Activated CD4-positive, alpha-beta T cell treated with anti-CD3 and anti-CD28 coated beads, Interleukin-2, amount 10 ng/mL, durations not matched to agents 7 days and 5 days (primary cell): ENCODE measurements around the gene RCOR1. TPM values are rescaled to one million over a fixed set of nuclear protein-coding genes. Genes with fewer than 3 reads are reported as not detected.

Experiments used
- CTCF ChIA-PET: fragments of 350-600 bp; sonication (Branson Sonifier 250); formaldehyde crosslinking; loops from one replicate; lab custom pipeline; 2021; ENCODE audit warnings: antibody characterized with exemption; lab: Charles Lee
- POLR2A ChIA-PET: fragments of 350-600 bp; sonication (Branson Sonifier 250); formaldehyde crosslinking; loops from one replicate; lab custom pipeline; 2021; ENCODE audit warnings: antibody characterized with exemption; lab: Charles Lee
- DNase-seq: peaks from one replicate; pipeline ENCODE4 v3.0.0-alpha.2; 2020
- H3K27ac Mint-ChIP-seq: one replicate; pipeline ENCODE4 v1.8.0; 2021; ENCODE audit warnings: mild to moderate bottlenecking, moderate library complexity, mixed read lengths
- H3K27me3 Mint-ChIP-seq: one replicate; pipeline ENCODE4 v1.8.0; 2021; ENCODE audit warnings: mixed read lengths
- H3K36me3 Mint-ChIP-seq: one replicate; pipeline ENCODE4 v1.8.0; 2021; ENCODE audit warnings: low read depth, mixed read lengths
- H3K4me1 Mint-ChIP-seq: one replicate; pipeline ENCODE4 v1.8.0; 2021; ENCODE audit warnings: mixed read lengths
- H3K4me3 Mint-ChIP-seq: one replicate; pipeline ENCODE4 v1.8.0; 2021; ENCODE audit warnings: mild to moderate bottlenecking, moderate library complexity, mixed read lengths
- H3K9me3 Mint-ChIP-seq: one replicate; pipeline ENCODE4 v1.8.0; 2021; ENCODE audit warnings: mixed read lengths
- total RNA-seq, 2 experiments: library from RNA; stranded (reverse); gene quantifications; one replicate each; pipeline ENCODE4 v1.2.3, GENCODE V29; 2021

Gene RCOR1
- total RNA-seq, 2 experiments from 2014 or later, result 21.7 to 23.7 TPM

DNA sequence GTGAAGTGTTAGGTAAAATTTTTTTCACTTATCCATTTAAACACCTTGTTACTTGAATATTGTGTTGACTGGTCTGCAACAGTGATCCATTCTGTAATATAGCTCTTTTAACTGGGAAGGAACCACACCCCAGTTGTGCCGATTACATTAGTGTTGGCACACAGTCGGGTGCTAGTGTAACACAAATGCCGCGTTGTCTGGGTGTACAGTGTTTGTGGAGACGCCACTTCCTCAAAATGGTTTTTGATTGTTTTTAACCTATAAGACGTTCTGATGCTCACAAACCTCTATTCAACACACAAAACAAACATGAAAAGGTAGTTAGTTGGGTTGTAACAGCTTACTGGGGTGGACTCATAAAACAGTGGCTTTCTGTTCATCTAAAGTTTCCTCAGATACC lies 136.8 kb downstream of the RCOR1 start:
- no peaks in the 10 kb centered on the region for H3K27me3 Mint-ChIP-seq
- H3K4me3 Mint-ChIP-seq, result no peak overlapping the region
- CTCF ChIA-PET, result interaction anchor here (1.0 to 1.2 kb wide), 2 partner anchors 8 to 10 kb away, joined by 3 read pairs; no protein-coding TSS in a partner anchor
- peaks cover 23% of the 10 kb centered on the region for H3K36me3 Mint-ChIP-seq
- no peak overlapping the region for H3K27ac Mint-ChIP-seq
- no peaks in the 10 kb centered on the region for H3K9me3 Mint-ChIP-seq
- no peaks in the 10 kb centered on the region for H3K4me1 Mint-ChIP-seq
- DNase-seq, result no peak
- POLR2A ChIA-PET, result no interaction called here

DNA sequence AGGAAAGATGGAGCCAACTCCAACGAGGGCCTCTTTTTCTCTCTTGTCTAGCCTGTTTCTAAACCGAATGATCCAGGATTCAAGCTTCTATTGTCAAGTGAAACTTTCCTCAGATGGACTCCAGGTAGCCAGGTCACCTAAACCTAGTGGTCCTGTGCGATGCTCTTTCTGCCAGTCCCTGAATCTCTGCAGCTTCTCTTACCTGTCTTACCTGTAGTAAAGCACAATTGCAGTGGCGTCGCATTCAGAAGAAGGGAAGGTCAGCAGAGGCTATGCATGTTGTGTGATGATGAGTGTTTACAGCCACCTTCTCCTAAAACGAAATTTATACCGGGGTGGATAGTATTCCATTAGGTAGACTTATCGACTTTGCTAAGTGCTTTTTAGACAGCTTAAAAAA lies 137.4 kb downstream of the RCOR1 start:
- ChIA-PET POLR2A (no interaction called here), CTCF (interaction anchor here (1.2 kb wide), 1 partner anchor 9 kb away, joined by 3 read pairs; no protein-coding TSS in a partner anchor)
- no peaks in the 10 kb centered on the region for H3K27me3 Mint-ChIP-seq
- H3K27ac Mint-ChIP-seq, result no peak overlapping the region
- no peaks in the 10 kb centered on the region for H3K4me1 Mint-ChIP-seq
- H3K36me3 Mint-ChIP-seq, result peaks cover 19% of the 10 kb centered on the region
- no peak for DNase-seq
- no peaks in the 10 kb centered on the region for H3K9me3 Mint-ChIP-seq
- no peak overlapping the region for H3K4me3 Mint-ChIP-seq

DNA sequence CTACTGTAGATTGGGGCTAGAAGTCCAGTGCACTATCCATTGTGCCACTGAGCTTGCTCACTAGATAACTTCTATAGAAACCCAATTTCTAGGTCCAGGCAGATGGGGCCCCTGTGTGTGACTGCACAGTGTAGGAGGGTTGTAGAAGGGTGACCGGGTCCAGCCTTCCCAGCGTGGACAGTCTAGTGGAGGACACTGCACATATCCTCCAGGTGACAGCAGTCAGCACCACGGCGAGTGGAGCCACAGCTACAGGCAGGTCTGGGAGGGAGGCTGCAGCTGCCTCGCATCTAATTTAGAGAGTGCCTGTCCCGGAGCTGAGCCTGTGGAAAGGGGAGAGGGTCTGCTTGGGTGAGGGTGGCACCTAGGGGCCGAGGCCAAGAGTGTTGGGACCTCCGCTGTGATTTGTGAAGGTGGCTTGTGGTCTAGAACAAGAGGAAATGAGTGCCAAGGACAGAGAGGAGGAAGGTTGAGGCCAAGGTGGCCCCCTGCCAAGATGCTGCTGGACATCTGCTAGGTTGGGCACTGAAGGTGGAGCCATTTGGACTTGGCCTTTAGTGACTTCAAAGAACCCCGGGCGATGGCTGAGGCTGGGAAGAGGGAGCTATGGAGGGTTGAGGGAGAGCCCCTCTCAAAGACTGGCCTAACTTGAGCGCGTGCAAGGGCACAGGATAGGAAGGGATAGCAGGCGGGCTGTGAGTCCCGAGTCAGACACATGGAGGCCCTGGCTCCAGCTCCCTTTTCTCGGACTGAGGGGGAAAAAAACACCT lies 138.8 kb downstream of the RCOR1 start:
- H3K27ac Mint-ChIP-seq, result no peak overlapping the region
- no peaks in the 10 kb centered on the region for H3K4me1 Mint-ChIP-seq
- POLR2A ChIA-PET, result no interaction called here
- CTCF ChIA-PET, result interaction anchor here (0.9 to 1.6 kb wide), 2 partner anchors 10 to 204 kb away, joined by 3 to 8 read pairs; no protein-coding TSS in a partner anchor
- no peak overlapping the region for H3K4me3 Mint-ChIP-seq
- DNase-seq, result no peak
- H3K36me3 Mint-ChIP-seq, result peaks cover 13% of the 10 kb centered on the region
- H3K9me3 Mint-ChIP-seq, result no peaks in the 10 kb centered on the region
- H3K27me3 Mint-ChIP-seq, result no peaks in the 10 kb centered on the region

DNA sequence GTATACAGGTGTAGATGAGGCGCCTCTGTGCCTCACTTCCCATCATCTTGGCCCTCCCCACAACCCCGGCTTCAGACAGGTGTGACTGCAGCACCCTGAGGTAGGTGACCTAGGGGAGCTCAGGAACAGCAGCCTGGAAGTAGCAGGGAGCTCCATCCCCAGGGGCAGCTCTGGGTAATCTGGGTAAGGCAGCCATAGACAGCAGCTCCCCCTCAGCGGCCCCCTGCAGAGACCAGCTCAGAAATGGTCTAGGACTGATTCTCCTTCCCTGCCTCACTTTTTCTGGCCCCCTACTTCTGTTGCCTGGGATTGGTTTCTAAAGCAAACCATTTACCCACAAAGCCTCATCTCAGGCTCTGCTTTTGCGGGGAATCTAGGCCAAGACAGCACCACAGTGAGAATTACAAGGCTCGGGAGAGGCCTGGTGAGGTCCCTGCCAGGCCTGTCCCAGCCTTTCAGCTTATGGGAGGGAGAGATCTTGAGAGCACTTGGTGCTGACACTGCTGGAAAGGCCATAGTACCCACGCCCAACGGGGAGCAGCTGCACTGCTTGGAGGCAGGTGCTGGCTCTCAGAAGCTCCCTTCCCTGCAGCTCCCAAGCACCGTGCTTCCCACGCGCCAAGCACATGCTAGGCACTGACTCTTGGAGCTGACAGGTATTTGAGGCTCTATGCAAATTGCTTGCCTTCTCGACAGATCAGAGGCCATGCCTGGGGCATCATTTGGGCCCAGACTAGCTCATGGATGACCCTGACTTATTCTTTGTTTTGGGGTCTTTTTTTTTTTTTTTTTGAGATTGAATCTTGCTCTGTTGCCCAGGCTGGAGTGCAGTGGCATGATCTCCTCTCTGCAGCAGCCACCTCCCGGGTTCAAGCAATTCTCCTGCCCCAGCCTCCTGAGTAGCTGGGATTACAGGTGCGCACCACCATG lies 139.7 kb downstream of the RCOR1 start:
- POLR2A ChIA-PET, result no interaction called here
- no peak overlapping the region for H3K27ac Mint-ChIP-seq
- CTCF ChIA-PET, result interaction anchor here (0.9 to 1.6 kb wide), 2 partner anchors 10 to 203 kb away, joined by 3 to 8 read pairs; no protein-coding TSS in a partner anchor
- H3K9me3 Mint-ChIP-seq, result no peaks in the 10 kb centered on the region
- H3K36me3 Mint-ChIP-seq, result peaks cover 6% of the 10 kb centered on the region
- no peaks in the 10 kb centered on the region for H3K4me1 Mint-ChIP-seq
- H3K4me3 Mint-ChIP-seq, result no peak overlapping the region
- H3K27me3 Mint-ChIP-seq, result no peaks in the 10 kb centered on the region
- no peak for DNase-seq

DNA sequence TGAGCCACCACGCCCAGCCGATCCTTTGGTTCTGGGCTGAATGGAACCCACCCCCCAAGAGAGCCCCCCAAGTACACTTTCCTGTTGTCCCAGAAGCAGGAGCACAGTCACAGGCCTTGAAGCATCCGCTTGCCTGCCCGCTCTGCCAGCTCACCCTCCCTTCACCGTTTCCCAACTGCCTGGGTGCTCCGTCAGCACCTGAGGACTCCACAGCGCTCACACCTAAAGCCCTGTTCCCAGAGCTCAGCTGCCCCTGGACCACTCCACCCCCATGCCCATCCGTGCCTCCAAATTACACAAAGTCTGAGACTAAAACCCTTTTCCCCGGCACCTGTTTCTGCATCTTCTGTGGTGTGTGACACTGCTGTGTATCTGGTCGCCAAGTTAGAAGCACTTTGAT lies 140.5 kb downstream of the RCOR1 start:
- Mint-ChIP-seq H3K36me3 (peaks cover 2% of the 10 kb centered on the region), H3K27ac (no peak overlapping the region), H3K9me3 (no peaks in the 10 kb centered on the region), H3K27me3 (no peaks in the 10 kb centered on the region), H3K4me3 (no peak overlapping the region), H3K4me1 (no peaks in the 10 kb centered on the region)
- DNase-seq, result no peak
- CTCF ChIA-PET, result interaction anchor here (1.6 kb wide), 1 partner anchor 11 kb away, joined by 8 read pairs; no protein-coding TSS in a partner anchor
- POLR2A ChIA-PET, result no interaction called here

DNA sequence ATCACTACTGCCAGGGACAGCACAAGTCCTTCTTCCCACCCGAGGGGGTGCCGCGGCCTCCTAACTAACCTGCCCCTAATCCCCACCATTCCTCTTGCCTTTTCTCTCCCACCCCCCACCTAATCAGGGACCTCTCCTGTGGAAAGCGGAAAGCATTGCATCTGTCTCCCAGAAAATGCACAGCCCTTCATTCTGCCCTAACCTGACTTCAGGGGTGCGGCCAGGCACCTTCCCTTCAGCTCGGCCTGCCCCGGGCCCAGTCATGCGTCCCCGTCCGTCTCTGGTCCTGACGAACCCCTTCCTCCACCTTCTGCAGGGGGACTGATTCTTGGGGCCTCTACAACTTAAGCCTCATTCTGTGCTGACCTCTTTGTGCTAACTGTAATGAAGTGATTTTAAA lies 140.9 kb downstream of the RCOR1 start:
- DNase-seq, result no peak
- H3K9me3 Mint-ChIP-seq, result no peaks in the 10 kb centered on the region
- CTCF ChIA-PET, result no interaction called here
- no peaks in the 10 kb centered on the region for H3K27me3 Mint-ChIP-seq
- no peaks in the 10 kb centered on the region for H3K36me3 Mint-ChIP-seq
- H3K4me3 Mint-ChIP-seq, result no peak overlapping the region
- H3K27ac Mint-ChIP-seq, result no peak overlapping the region
- POLR2A ChIA-PET, result no interaction called here
- H3K4me1 Mint-ChIP-seq, result no peaks in the 10 kb centered on the region

DNA sequence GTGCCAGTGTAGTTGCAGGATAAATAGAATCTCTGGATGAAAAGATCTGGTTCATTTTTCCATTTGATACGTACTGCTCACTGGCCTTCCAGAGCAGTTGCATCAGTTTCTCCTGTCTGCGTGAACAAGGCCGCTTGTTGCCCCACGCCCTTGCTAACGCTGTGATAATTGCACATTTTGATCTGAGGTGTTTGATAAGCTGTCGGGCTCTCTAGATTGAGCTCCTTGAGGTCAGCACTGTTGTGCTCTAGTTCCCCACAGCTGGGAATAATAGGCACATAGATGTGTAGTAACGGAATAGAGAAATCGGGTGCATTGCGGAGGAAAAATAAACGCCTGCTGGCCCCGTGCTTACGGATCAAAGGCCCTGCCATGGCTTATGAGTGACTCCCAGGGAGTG lies 142.0 kb downstream of the RCOR1 start:
- no peaks in the 10 kb centered on the region for H3K9me3 Mint-ChIP-seq
- H3K36me3 Mint-ChIP-seq, result no peaks in the 10 kb centered on the region
- POLR2A ChIA-PET, result no interaction called here
- H3K4me3 Mint-ChIP-seq, result no peak overlapping the region
- no peaks in the 10 kb centered on the region for H3K27me3 Mint-ChIP-seq
- no peaks in the 10 kb centered on the region for H3K4me1 Mint-ChIP-seq
- no peak overlapping the region for H3K27ac Mint-ChIP-seq
- no peak for DNase-seq
- CTCF ChIA-PET, result interaction anchor here (0.6 kb wide), 1 partner anchor 647 kb away, joined by 3 read pairs; no protein-coding TSS in a partner anchor

DNA sequence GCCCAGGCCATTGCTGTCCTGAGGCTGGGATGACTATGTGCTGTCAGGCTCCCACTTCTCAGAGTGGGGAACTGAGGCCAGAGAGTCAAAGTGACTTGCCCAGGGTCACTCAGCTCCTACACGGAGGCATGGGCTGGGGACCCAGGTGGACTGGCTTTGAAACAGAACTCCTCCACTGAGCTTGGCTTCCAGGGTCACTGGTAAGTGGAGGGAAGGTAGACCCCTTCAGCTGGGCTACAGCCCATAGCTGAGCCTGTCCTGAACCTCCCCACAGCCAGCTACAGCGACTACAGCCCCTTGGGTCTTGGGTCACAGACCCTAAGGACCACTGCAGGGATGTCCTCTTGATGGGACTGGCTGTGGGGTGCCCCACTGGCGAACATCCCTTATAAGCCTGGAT lies 144.5 kb downstream of the RCOR1 start:
- CTCF ChIA-PET, result no interaction called here
- Mint-ChIP-seq H3K4me3 (no peak overlapping the region), H3K27me3 (no peaks in the 10 kb centered on the region), H3K27ac (no peak overlapping the region), H3K9me3 (peaks cover 2% of the 10 kb centered on the region), H3K36me3 (no peaks in the 10 kb centered on the region), H3K4me1 (no peaks in the 10 kb centered on the region)
- POLR2A ChIA-PET, result no interaction called here
- DNase-seq, result no peak

DNA sequence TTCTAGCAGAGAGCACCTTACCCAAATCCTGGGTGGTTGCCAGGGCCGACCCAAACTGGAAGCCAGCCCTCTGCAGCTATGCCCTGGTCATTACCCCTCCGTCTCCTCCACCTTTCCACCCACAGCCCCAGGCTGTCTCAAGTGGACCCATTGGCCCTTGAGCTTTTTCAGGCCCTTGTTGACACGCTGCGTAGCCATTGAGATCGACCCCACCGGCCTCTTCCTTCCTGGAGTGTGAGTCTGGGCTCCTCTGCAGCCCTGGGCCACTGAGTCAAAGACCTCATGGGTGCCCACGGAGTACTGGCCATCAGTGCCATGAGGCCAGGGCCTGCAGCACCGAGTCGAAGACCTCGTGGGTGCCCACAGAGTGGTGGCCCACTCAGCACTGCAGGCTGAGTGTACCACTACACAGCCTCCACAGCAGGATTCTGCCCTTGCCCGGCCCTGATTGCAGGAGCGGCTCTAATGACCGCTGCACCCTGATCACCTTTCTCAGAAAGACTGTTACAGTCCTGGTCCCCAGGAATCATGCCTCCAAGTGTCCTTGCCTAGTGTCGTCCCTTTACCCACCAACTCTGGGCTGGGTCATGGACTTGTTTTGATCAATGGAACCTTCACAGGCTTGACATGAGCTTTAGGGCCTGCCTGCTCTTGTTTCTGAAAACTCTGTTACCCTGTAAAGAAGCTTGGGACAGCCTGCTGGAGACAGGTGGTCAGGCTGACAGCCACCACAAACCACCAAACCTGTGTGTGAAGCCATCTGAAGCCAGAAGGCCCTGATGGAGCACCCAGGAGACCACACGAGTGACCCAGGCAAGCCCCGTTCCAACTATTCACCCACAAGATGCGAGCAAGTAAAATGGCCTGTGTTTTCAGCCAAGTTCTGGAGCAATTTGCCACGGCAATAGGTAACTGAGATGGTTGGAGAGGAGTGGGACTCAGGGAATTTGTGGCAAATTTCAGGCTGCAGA lies 145.2 kb downstream of the RCOR1 start:
- Mint-ChIP-seq H3K36me3 (no peaks in the 10 kb centered on the region), H3K27me3 (no peaks in the 10 kb centered on the region), H3K4me1 (no peaks in the 10 kb centered on the region), H3K27ac (no peak overlapping the region), H3K9me3 (peaks cover 3% of the 10 kb centered on the region), H3K4me3 (no peak overlapping the region)
- ChIA-PET CTCF (no interaction called here), POLR2A (no interaction called here)
- no peak for DNase-seq

DNA sequence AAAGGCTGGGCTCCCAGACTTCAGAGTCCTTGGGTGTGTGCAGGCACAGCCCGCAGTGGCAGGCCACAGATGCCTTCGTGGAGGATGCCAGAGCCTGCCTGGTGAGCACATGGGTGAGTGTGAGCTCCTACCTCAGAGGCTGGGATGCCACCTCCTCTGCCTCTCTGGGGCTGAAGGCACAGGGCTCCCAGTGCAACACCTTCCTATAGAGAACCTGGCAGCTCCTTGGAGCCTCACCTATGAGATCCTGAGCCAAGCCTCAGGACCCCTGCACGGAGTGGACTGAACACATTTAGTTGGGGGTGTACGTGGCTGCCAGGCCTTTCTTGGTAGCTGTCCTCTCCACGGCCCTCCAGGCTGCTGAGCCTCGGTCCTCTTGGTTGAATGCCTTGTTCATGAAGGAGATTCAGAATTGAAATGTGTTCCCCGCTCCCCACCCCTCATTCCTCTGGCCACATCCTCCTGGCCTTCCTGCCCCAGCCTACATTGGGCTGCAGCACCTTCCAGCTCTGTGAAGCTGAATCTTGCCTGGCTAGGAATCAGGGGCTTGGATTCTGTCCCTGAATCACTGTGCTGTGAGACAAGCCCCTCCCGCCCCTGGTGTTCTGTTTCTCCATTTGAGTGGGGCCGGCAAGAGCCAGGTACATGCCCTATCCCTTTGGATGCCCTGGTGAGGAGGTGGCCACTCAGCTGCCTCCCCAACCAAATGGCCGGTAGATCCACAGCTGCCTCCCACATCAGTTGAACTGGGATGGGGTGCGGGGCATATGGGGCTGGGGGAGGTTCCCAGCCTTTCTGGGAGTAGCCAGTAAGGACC lies 146.1 kb downstream of the RCOR1 start:
- Mint-ChIP-seq H3K9me3 (peaks cover 5% of the 10 kb centered on the region), H3K27me3 (no peaks in the 10 kb centered on the region), H3K4me1 (no peaks in the 10 kb centered on the region), H3K36me3 (peaks cover 3% of the 10 kb centered on the region), H3K27ac (no peak overlapping the region), H3K4me3 (no peak overlapping the region)
- POLR2A ChIA-PET, result no interaction called here
- DNase-seq, result no peak
- CTCF ChIA-PET, result interaction anchor here (0.7 kb wide), 1 partner anchor 10 kb away, joined by 3 read pairs; no protein-coding TSS in a partner anchor

DNA sequence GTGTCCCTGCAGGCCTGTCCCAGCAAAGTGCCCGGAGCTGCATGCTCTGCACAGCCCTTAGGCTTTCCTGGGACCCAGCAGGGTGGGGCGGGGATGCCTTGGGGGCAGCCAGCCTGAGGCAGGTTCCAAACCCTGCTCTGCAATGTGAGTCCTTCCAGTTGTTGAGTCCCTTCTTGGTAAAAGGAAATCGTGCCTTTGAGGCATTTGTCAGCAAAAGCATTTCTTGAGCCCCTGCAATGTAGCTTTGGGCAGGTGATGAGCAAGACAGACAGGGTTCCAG lies 146.7 kb downstream of the RCOR1 start:
- H3K27me3 Mint-ChIP-seq, result no peaks in the 10 kb centered on the region
- no peak overlapping the region for H3K4me3 Mint-ChIP-seq
- H3K27ac Mint-ChIP-seq, result no peak overlapping the region
- no peak for DNase-seq
- ChIA-PET POLR2A (no interaction called here), CTCF (interaction anchor here (0.7 kb wide), 1 partner anchor 10 kb away, joined by 3 read pairs; no protein-coding TSS in a partner anchor)
- H3K9me3 Mint-ChIP-seq, result peaks cover 5% of the 10 kb centered on the region
- H3K4me1 Mint-ChIP-seq, result no peaks in the 10 kb centered on the region
- peaks cover 3% of the 10 kb centered on the region for H3K36me3 Mint-ChIP-seq
